ENCODE data around the gene CDH6.

Gene CDH6

DNA sequence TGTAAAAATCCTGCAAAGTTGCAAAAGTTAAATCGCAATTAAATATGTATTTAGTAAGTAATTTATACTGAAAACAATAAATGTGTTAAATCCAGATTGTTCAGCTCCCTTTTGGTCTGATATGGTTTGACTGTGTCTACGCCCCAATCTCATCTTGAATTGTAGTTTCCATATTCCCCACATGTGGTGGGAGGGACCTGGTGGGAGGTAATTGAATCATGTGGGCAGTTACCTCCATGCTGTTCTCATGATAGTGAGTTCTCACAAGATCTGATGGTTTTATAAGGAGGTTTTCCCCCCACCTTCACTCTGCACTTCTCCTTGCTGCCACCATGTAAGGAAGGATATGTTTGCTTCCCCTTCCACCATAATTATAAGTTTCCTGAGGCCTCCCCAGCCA is 140.0 kb downstream of the CDH6 start:
- H3K4me3 ChIP-seq (ENCODE audit: low read depth, low read length), result no peak overlapping the region
- CTCF ChIA-PET, result no interaction called here
- no peak for DNase-seq (ENCODE audit: low read depth, low spot score)
- TF ChIP-seq, protein P1, sequence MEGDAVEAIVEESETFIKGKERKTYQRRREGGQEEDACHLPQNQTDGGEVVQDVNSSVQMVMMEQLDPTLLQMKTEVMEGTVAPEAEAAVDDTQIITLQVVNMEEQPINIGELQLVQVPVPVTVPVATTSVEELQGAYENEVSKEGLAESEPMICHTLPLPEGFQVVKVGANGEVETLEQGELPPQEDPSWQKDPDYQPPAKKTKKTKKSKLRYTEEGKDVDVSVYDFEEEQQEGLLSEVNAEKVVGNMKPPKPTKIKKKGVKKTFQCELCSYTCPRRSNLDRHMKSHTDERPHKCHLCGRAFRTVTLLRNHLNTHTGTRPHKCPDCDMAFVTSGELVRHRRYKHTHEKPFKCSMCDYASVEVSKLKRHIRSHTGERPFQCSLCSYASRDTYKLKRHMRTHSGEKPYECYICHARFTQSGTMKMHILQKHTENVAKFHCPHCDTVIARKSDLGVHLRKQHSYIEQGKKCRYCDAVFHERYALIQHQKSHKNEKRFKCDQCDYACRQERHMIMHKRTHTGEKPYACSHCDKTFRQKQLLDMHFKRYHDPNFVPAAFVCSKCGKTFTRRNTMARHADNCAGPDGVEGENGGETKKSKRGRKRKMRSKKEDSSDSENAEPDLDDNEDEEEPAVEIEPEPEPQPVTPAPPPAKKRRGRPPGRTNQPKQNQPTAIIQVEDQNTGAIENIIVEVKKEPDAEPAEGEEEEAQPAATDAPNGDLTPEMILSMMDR (IDR thresholded peaks at IDR 0.05; ENCODE audit: insufficient read depth, low read length, missing control alignments), result no peak
- POLR2A ChIA-PET, result no interaction called here

DNA sequence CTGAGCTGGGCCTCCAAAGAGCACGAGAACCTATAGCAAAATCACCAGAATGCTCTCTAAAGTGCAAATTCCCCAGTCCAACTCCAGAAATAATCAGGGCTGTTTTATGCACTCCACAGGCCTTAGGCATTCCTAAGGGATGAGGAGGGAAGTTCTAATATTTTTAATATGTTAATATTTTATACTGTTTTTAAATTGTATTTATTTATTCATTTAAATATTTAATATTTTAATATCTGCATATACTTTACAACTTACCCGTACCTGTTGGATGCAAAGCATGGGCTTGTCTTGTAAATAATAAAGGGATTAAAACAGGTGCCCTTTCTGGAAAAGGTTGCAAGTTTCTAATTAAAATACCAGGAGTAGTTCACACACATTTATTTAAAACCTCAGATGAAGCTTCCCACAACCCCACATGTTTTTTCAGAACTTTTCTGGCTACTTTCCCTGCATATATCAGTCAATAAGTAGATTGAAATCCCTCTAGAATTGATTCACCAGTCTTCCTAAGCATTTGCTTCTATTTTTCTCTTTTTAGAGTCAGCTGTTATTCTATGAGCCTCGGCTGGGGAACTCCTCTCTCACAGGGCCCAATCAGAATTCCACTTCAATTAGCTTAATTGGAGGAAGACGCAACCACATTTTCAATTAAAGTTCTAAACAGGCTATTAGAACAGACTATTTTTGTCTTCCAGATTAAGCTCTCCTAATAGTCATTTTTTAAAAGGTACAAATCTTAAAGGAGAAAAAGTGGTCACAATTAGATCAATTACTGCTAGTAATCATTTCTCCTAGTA is 140.8 kb downstream of the CDH6 start:
- no peak for DNase-seq (ENCODE audit: low read depth, low spot score)
- POLR2A ChIA-PET, result no interaction called here
- H3K4me3 ChIP-seq (ENCODE audit: low read depth, low read length), result no peak overlapping the region
- TF ChIP-seq, protein P1 (IDR thresholded peaks at IDR 0.05; ENCODE audit: insufficient read depth, low read length, missing control alignments), result no peak
- CTCF ChIA-PET, result interaction anchor here (1.6 kb wide), 1 partner anchor 20 kb away, joined by 4 read pairs; no protein-coding TSS in a partner anchor

DNA sequence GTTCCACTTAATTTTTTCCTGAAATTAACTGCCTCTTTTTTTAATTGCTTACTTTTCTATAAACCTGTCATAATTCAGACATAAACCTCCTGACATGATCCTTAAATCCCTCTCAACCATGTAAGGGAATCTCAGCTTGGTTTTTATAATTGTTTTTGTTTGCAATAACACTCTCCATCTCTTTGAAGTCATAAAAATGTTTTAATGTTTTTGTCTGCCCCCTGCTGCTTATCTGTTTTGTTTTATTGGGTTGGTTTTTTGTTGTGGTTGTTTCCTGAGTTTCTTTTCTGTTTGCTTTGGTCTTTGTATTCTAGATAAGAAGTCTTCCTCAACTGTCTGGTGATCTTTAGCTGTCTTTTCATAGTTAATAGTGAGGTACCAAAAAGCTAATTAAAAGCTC is 142.0 kb downstream of the CDH6 start:
- POLR2A ChIA-PET, result no interaction called here
- CTCF ChIA-PET, result interaction anchor here (1.6 kb wide), 1 partner anchor 18 kb away, joined by 4 read pairs; no protein-coding TSS in a partner anchor
- no peak overlapping the region for H3K4me3 ChIP-seq (ENCODE audit: low read depth, low read length)
- no peak for DNase-seq (ENCODE audit: low read depth, low spot score)
- TF ChIP-seq, protein P1 (IDR thresholded peaks at IDR 0.05; ENCODE audit: insufficient read depth, low read length, missing control alignments), result no peak

DNA sequence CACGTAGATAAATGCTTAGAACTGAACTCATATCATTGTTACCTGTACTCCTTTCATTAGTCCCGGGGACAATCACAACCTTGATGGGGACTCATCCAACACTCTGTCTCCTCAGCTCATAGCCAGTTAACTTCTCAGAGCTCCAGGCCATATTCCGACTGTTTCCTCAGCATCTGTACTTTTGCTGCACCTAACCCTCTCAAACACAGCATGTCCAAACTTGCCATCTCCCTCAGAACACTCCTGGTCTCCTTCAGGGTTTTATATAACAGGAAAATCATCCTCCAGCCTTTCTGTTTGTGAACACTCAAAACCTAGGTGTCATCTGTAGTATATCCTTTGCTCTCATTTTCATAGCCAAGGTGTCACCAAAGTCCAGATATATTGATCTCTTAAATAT is 150.5 kb downstream of the CDH6 start:
- no peak for DNase-seq (ENCODE audit: low read depth, low spot score)
- POLR2A ChIA-PET, result no interaction called here
- TF ChIP-seq, protein P1 (IDR thresholded peaks at IDR 0.05; ENCODE audit: insufficient read depth, low read length, missing control alignments), result no peak
- no peak overlapping the region for H3K4me3 ChIP-seq (ENCODE audit: low read depth, low read length)
- CTCF ChIA-PET, result interaction anchor here (1.2 kb wide), 1 partner anchor 15 kb away, joined by 3 read pairs; no protein-coding TSS in a partner anchor

DNA sequence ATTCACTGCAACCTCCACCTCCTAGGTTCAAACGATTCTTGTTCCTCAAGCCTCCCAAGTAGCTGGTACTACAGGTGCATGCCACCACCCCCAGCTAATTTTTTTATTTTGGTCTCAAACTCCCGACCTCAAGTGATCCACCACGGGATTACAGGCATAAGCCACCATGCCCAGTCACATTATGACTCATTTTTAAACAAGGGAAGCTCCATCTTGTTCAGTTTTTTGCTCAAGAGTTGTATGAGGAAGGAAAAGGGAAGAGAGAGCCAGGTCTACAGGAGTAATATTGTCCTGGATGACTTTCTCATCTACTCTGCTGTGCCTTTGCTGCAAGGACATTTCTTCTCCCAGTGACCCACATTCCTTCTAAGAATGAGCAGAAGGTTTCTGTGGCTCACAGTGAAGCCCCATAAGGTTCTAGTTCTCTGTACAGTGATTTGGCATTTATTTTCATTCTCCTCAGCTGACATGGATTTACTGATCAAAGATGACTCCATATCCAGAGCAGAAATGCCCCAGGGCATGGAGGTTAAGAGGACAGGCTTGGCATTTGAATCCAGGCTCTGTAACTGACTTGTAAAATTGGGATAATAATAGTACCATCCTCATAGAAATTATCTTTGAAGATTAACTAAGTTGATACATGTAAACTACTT is 153.5 kb downstream of the CDH6 start:
- ChIA-PET POLR2A (no interaction called here), CTCF (interaction anchor here (0.7 kb wide), 1 partner anchor 9 kb away, joined by 3 read pairs; no protein-coding TSS in a partner anchor)
- TF ChIP-seq, protein P1 (IDR thresholded peaks at IDR 0.05; ENCODE audit: insufficient read depth, low read length, missing control alignments), result no peak
- no peak overlapping the region for H3K4me3 ChIP-seq (ENCODE audit: low read depth, low read length)
- DNase-seq (ENCODE audit: low read depth, low spot score), result no peak

DNA sequence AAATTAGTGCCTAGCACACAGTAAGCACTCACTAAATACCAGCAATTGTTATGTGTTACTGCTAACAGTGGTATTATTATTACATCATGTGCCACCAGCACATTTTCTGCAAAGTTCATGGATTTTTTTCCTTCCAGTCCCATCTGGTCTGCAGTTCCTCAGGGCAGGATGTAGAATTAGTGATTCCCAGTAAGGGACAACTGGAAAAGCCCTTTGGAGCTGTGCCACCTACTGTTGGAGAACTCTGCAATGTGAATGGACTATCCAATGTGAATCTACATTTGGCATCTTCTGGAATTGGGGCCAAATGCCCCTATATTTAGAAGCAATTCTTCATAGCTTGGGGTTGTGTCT is 154.0 kb downstream of the CDH6 start:
- ChIA-PET CTCF (interaction anchor here (0.7 kb wide), 1 partner anchor 9 kb away, joined by 3 read pairs; no protein-coding TSS in a partner anchor), POLR2A (no interaction called here)
- no peak overlapping the region for H3K4me3 ChIP-seq (ENCODE audit: low read depth, low read length)
- DNase-seq (ENCODE audit: low read depth, low spot score), result no peak
- TF ChIP-seq, protein P1 (IDR thresholded peaks at IDR 0.05; ENCODE audit: insufficient read depth, low read length, missing control alignments), result no peak

Data from AG04449 (cell line).